ENCODE results near the gene MRFAP1L1. TPM values are rescaled to one million over a fixed set of nuclear protein-coding genes. Genes with fewer than 3 reads are reported as not detected.

Gene MRFAP1L1
- total RNA-seq, 4 donors from 2014 or later: 43.8 to 54.6 (median 46.9) TPM

- H3K36me3 ChIP-seq: no peaks in the 10 kb centered on the region
- intact Hi-C loops (cut with DNase I; ENCODE audit: low total_unique reads): no loop called here
- ATAC-seq (no peak), DNase-seq (no peak)
- no peaks in the 10 kb centered on the region for H3K9me3 ChIP-seq
- peak overlapping the region in 2 of 4 donors; percentile 13 to 38 for H3K27ac ChIP-seq
- TF ChIP-seq POLR2A (IDR thresholded peaks at IDR 0.05): no peak
- TF ChIP-seq CTCF (IDR thresholded peaks at IDR 0.05 in 4 of 5, conservative IDR thresholded peaks at IDR 0.05 in 1 of 5): no peak
- no peaks in the 10 kb centered on the region for H3K27me3 ChIP-seq
- no peak overlapping the region for H3K4me3 ChIP-seq
- in situ Hi-C loops (cut with MboI; ENCODE audit: low sequenced_read_pairs in 4 of 4): no loop called here
- H3K4me1 ChIP-seq: peaks cover 0 to 7% of the 10 kb centered on the region in 2 donors
These were observed 13.7 kb downstream of the MRFAP1L1 start for GRCh38 chr4:6695660-6696610.

- Histone ChIP-seq H3K9me3 (no peaks in the 10 kb centered on the region), H3K27me3 (no peaks in the 10 kb centered on the region), H3K4me1 (peaks cover 0 to 7% of the 10 kb centered on the region in 2 donors), H3K27ac (no peak overlapping the region), H3K36me3 (no peaks in the 10 kb centered on the region), H3K4me3 (no peak overlapping the region)
- in situ Hi-C loops (cut with MboI; ENCODE audit: low sequenced_read_pairs in 4 of 4) (no loop called here), intact Hi-C loops (cut with DNase I; ENCODE audit: low total_unique reads) (no loop called here)
- ATAC-seq (no peak), DNase-seq (no peak)
- TF ChIP-seq CTCF (IDR thresholded peaks at IDR 0.05 in 4 of 5, conservative IDR thresholded peaks at IDR 0.05 in 1 of 5) (no peak), POLR2A (IDR thresholded peaks at IDR 0.05) (no peak)
These were observed 15.3 kb downstream of the MRFAP1L1 start for GRCh38 chr4:6694177-6694901.

GRCh38 chr4:6693231-6694176 is 16.2 kb downstream of the MRFAP1L1 start, which contains the start of gene S100P:
TSS of gene S100P (plus strand) at chr4:6693878. CDS start at chr4:6693933, 55 bp downstream.
- Histone ChIP-seq H3K27ac (no peak within 1 kb of the TSS), H3K4me1 (peaks cover 0 to 7% of the 10 kb centered on the region in 2 donors), H3K4me3 (no peak within 1 kb of the TSS), H3K9me3 (no peaks in the 10 kb centered on the region), H3K27me3 (no peaks in the 10 kb centered on the region), H3K36me3 (no peaks in the 10 kb centered on the region)
- ATAC-seq (no peak), DNase-seq (no peak)
- no peak for TF ChIP-seq POLR2A (IDR thresholded peaks at IDR 0.05)
- TF ChIP-seq CTCF (IDR thresholded peaks at IDR 0.05 in 4 of 5, conservative IDR thresholded peaks at IDR 0.05 in 1 of 5): no peak
- intact Hi-C loops (cut with DNase I; ENCODE audit: low total_unique reads) (no loop called here), in situ Hi-C loops (cut with MboI; ENCODE audit: low sequenced_read_pairs in 4 of 4) (no loop called here)

- Histone ChIP-seq H3K36me3 (no peaks in the 10 kb centered on the region), H3K4me3 (no peak overlapping the region), H3K9me3 (no peaks in the 10 kb centered on the region), H3K27me3 (no peaks in the 10 kb centered on the region), H3K4me1 (peaks cover 0 to 7% of the 10 kb centered on the region in 2 donors), H3K27ac (no peak overlapping the region)
- intact Hi-C loops (cut with DNase I; ENCODE audit: low total_unique reads): no loop called here
- DNase-seq (no peak), ATAC-seq (no peak)
- TF ChIP-seq POLR2A (IDR thresholded peaks at IDR 0.05) (no peak), CTCF (IDR thresholded peaks at IDR 0.05 in 4 of 5, conservative IDR thresholded peaks at IDR 0.05 in 1 of 5) (no peak)
- in situ Hi-C loops (cut with MboI; ENCODE audit: low sequenced_read_pairs in 4 of 4): no loop called here
These were observed 16.9 kb downstream of the MRFAP1L1 start for GRCh38 chr4:6692806-6693205.

Measured in gastrocnemius medialis (tissue), 4 donors.